AG04449 (cell line): ENCODE results near the gene SST.

Source experiments
- CTCF ChIA-PET: fragments of 350-600 bp; formaldehyde crosslinking; extraction: SDS; loops from one replicate; lab custom pipeline; 2021; ENCODE audit warnings: antibody characterized with exemption; lab: Yijun Ruan, JAX
- POLR2A ChIA-PET: fragments of 400-600, 350-600 bp; formaldehyde crosslinking; extraction: SDS; loops from one replicate; lab custom pipeline; 2020; ENCODE audit warnings: antibody characterized with exemption, inconsistent platforms; lab: Yijun Ruan, JAX
- DNase-seq: peaks from one replicate; pipeline ENCODE4 v3.0.0-alpha.2; 2010; ENCODE audit warnings: low read depth, low spot score
- H3K4me3 ChIP-seq: 2 replicates; pipeline ENCODE4 v1.5.1; 2011; ENCODE audit warnings: low read depth, mild to moderate bottlenecking, control low read depth, low read length
- CTCF ChIP-seq: IDR thresholded peaks from one replicate; pipeline ENCODE4 v1.5.1; 2011; ENCODE audit warnings: mild to moderate bottlenecking, moderate library complexity, low read length, control low read depth, inconsistent platforms; ENCODE audit not compliant: insufficient read depth; ENCODE audit errors: missing control alignments

The SST gene

DNA sequence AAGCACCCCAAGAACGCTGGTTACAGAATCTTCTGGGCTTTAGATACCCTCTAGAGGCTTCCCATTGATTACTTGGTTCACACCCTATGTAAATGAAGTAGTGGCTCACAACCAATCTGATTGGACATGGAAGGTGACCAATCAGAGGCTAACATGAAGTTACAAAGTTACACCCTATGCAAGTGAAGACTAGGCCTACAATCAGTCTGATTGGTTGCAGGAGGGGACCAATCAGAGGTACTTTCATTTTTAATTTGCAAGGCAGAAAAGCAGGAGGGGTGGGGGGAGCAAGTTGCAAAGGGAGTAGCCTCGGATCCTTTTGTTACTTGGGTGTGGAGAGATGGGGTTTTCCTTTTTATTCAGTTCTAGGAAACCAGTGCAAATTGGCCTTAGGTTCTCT, 43.3 kb upstream of the SST start:
- ChIA-PET CTCF (interaction anchor here (1.0 to 12.4 kb wide), 13 partner anchors 10 to 1099 kb away, joined by 3 to 190 read pairs (median 11); partner anchors contain the start of genes RPL39L and RTP2), POLR2A (no interaction called here)
- no peak for DNase-seq
- no peak for TF ChIP-seq CTCF
- H3K4me3 ChIP-seq, result no peak overlapping the region

GRCh38 chr3:187709155-187709554, 39.0 kb upstream of the SST start:
- H3K4me3 ChIP-seq, result no peak overlapping the region
- TF ChIP-seq CTCF, result no peak
- CTCF ChIA-PET, result interaction anchor here (0.9 to 12.4 kb wide), 9 partner anchors 9 to 596 kb away, joined by 3 to 190 read pairs (median 4); no protein-coding TSS in a partner anchor
- POLR2A ChIA-PET, result interaction anchor here (0.8 kb wide), 1 partner anchor 9 kb away, joined by 5 read pairs; no protein-coding TSS in a partner anchor
- DNase-seq, result no peak

DNA sequence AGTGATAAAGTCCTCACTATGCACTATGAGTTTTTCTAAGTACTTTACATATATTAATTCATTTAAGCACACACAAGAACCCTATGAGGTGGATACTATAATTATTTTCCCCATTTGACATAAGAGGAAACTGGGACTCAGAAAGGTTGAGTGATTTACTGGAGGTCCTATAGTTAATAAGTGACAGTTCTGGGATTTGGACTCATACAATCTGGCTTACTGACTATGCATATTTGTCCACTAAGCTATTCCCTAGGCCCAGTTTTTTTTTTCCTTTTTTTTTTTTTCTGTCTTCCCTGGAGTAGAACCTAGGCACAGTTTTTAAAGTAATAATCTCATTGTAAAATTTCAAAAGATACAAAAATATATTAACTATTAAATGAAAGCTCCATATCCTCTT, 38.5 kb upstream of the SST start:
- DNase-seq, result no peak

DNA sequence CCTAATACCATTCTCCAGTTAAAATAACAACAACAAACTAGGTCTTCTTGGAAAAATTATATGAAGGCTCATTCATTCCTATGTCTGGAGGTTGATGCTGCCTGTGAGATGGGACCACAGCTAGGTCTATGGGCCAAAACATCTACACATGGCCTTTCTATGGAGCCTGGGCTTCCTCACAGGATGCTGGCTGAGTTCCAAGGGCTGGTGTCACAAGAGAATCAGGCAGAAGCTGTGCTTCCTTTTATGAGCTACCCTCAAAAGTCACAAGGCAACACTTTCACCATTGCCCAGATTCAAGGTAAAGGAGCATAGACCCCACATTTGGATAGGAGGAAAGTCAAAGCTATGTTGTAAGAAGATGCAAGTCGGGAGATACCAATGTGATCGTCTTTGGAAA, 36.8 kb upstream of the SST start:
- CTCF ChIA-PET, result interaction anchor here (2.4 to 7.6 kb wide), 2 partner anchors 28 to 388 kb away, joined by 16 to 48 read pairs; no protein-coding TSS in a partner anchor
- DNase-seq, result no peak
- no peak for TF ChIP-seq CTCF
- no peak overlapping the region for H3K4me3 ChIP-seq
- POLR2A ChIA-PET, result no interaction called here

More for the DNA sequence above, 38.5 kb upstream of the SST start:
- POLR2A ChIA-PET, result interaction anchor here (0.8 kb wide), 1 partner anchor 9 kb away, joined by 5 read pairs; no protein-coding TSS in a partner anchor
- TF ChIP-seq CTCF, result no peak
- CTCF ChIA-PET, result interaction anchor here (0.9 to 12.4 kb wide), 9 partner anchors 9 to 595 kb away, joined by 3 to 190 read pairs (median 4); no protein-coding TSS in a partner anchor
- H3K4me3 ChIP-seq, result no peak overlapping the region

DNA sequence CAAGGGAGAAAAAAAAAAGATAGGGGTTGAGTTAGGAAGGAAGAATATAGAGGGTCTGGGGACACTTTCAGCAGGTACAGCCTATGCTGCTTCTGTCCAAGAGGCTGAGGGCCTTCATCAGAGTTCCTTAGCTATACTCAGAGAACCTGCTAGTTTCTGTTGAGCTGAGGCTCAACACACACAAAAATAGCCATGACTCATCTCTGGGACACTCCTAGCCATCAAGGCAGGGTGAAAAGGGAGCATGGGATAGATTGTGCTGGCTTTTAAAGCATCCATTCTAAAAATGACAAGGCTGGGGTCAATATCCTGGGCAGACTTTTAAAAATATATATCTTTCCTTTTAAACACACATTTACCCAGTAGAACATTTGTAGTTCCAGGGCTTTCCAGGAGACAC, 35.0 kb upstream of the SST start:
- H3K4me3 ChIP-seq, result no peak overlapping the region
- CTCF ChIA-PET, result interaction anchor here (1.3 to 7.6 kb wide), 5 partner anchors 11 to 487 kb away, joined by 3 to 86 read pairs (median 16); no protein-coding TSS in a partner anchor
- POLR2A ChIA-PET, result no interaction called here
- no peak for DNase-seq
- TF ChIP-seq CTCF, result no peak

DNA sequence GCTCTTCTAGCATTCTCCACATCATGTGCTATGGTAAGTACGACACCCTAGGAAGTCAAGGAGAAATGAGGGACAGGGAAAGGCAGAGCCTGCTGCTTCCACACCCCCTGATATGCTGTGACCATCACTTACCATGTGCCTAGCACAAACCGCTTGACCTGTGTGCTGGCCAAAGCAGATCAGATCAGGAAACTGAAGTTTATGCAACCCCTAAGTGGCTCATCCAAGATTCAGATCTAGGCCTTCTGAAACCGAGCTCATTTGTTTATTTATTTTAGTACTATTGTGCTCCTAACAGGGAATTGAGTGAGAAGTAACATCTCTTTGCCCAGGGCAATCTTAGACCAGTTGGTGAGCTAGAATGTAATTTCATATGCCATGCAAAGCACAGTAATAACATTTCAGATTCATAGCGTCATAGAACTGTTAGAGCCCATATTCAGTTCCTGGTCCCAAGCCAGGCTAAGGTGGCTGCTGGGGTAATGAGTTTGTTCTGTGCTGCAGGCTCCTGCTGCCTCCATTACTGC, 32.4 kb upstream of the SST start, which contains the start of gene RTP2:
Gene RTP2 (minus strand): TSS at position 51 of the 527 bp plus-strand sequence. CDS start 429 bp downstream, outside the sequence.
- POLR2A ChIA-PET, result no interaction called here
- H3K4me3 ChIP-seq, result no peak within 1 kb of the TSS
- no peak for TF ChIP-seq CTCF
- no peak for DNase-seq
- CTCF ChIA-PET, result interaction anchor here (1.6 to 7.6 kb wide), 6 partner anchors 13 to 483 kb away, joined by 5 to 86 read pairs (median 26); no protein-coding TSS in a partner anchor
